MCF 10A (cell line): Measurements from ENCODE around the gene ARID5B. TPM values are rescaled to one million over a fixed set of nuclear protein-coding genes. Genes with fewer than 3 reads are reported as not detected.

ENCODE experiments used
- BruUV-seq: library from RNA; stranded (reverse); fragments of 400-500 nt; replicated peaks from 2 replicates; lab custom pipeline; 2021; lab: Mats Ljungman, UMichigan
- CTCF ChIA-PET: fragments of 300-600 bp; sonication (Branson Sonifier 250); formaldehyde crosslinking; extraction: SDS; loops from one replicate; lab custom pipeline; 2021; ENCODE audit warnings: antibody characterized with exemption, inconsistent platforms; lab: Yijun Ruan, JAX
- POLR2A ChIA-PET: fragments of 300-600, 350-650 bp; sonication (Branson Sonifier 250); formaldehyde crosslinking; extraction: SDS; loops from one replicate; lab custom pipeline; 2020; ENCODE audit warnings: antibody characterized with exemption, inconsistent platforms; lab: Yijun Ruan, JAX
- DNase-seq: peaks from one replicate; pipeline ENCODE4 v3.0.0-alpha.2; 2018; ENCODE audit not compliant: unreplicated experiment
- H3K27ac Mint-ChIP-seq: one replicate; pipeline ENCODE4 v1.8.0; 2022; ENCODE audit warnings: mild to moderate bottlenecking, low read depth, mixed read lengths; ENCODE audit not compliant: unreplicated experiment
- H3K27me3 Mint-ChIP-seq: one replicate; pipeline ENCODE4 v1.8.0; 2022; ENCODE audit warnings: mixed read lengths; ENCODE audit not compliant: insufficient read depth, unreplicated experiment
- H3K36me3 Mint-ChIP-seq: one replicate; pipeline ENCODE4 v1.8.0; 2022; ENCODE audit warnings: mild to moderate bottlenecking, moderate library complexity, mixed read lengths; ENCODE audit not compliant: insufficient read depth, unreplicated experiment
- H3K4me1 Mint-ChIP-seq: one replicate; pipeline ENCODE4 v1.8.0; 2022; ENCODE audit warnings: mixed read lengths; ENCODE audit not compliant: insufficient read depth, unreplicated experiment
- H3K4me3 Mint-ChIP-seq: one replicate; pipeline ENCODE4 v1.8.0; 2022; ENCODE audit warnings: mild to moderate bottlenecking, moderate library complexity, mixed read lengths; ENCODE audit not compliant: unreplicated experiment
- H3K9me3 Mint-ChIP-seq: one replicate; pipeline ENCODE4 v1.8.0; 2022; ENCODE audit warnings: mixed read lengths; ENCODE audit not compliant: unreplicated experiment
- CTCF ChIP-seq: fragments of 200-600 bp; IDR thresholded peaks from one replicate; pipeline ENCODE4 v1.8.0; 2022; ENCODE audit warnings: antibody characterized with exemption, mild to moderate bottlenecking; ENCODE audit not compliant: unreplicated experiment
- intact Hi-C: fragments of 100-400 bp; cut with micrococcal nuclease; formaldehyde crosslinking; loops from 2 replicates; pipeline ENCODE4 v1.14.1; 2022
- total RNA-seq: library from RNA; stranded (reverse); gene quantifications from 2 replicates; pipeline ENCODE4 v1.2.3, GENCODE V29; 2022

The ARID5B gene
- total RNA-seq, 1 experiment from 2014 or later, result 12.2 TPM

- Mint-ChIP-seq H3K36me3 (no peaks in the 10 kb centered on the region), H3K27me3 (no peaks in the 10 kb centered on the region), H3K4me1 (peaks cover 29% of the 10 kb centered on the region), H3K9me3 (no peaks in the 10 kb centered on the region), H3K4me3 (no peak overlapping the region), H3K27ac (peak overlapping the region; percentile 59)
- intact Hi-C loops, result no loop called here
- DNase-seq, result no peak
- no peak for TF ChIP-seq CTCF
- BruUV-seq, result no TSS peak
- ChIA-PET CTCF (interaction anchor here (0.7 to 1.5 kb wide), 3 partner anchors 10 to 311 kb away, joined by 3 to 6 read pairs (median 3); no protein-coding TSS in a partner anchor), POLR2A (interaction anchor here (0.9 to 4.2 kb wide), 6 partner anchors 9 to 59 kb away, joined by 3 to 20 read pairs (median 3); partner anchors contain the start of gene ARID5B)
These were observed 32.5 kb downstream of the ARID5B start for GRCh38 chr10:61933859-61934555.

GRCh38 chr10:61935077-61935476 lies 33.6 kb downstream of the ARID5B start:
- Mint-ChIP-seq H3K9me3 (no peaks in the 10 kb centered on the region), H3K27ac (no peak overlapping the region), H3K4me1 (peaks cover 35% of the 10 kb centered on the region), H3K27me3 (no peaks in the 10 kb centered on the region), H3K4me3 (no peak overlapping the region), H3K36me3 (no peaks in the 10 kb centered on the region)
- intact Hi-C loops, result no loop called here
- no peak for DNase-seq
- no peak for TF ChIP-seq CTCF
- BruUV-seq, result no TSS peak
- CTCF ChIA-PET, result interaction anchor here (0.6 kb wide), 1 partner anchor 23 kb away, joined by 3 read pairs; no protein-coding TSS in a partner anchor
- POLR2A ChIA-PET, result interaction anchor here (0.5 to 1.5 kb wide), 4 partner anchors 10 to 1332 kb away, joined by 3 to 4 read pairs (median 3); no protein-coding TSS in a partner anchor

GRCh38 chr10:61936770-61937169 lies 35.3 kb downstream of the ARID5B start:
- Mint-ChIP-seq H3K4me1 (peaks cover 29% of the 10 kb centered on the region), H3K9me3 (no peaks in the 10 kb centered on the region), H3K27ac (no peak overlapping the region), H3K27me3 (no peaks in the 10 kb centered on the region), H3K36me3 (no peaks in the 10 kb centered on the region), H3K4me3 (no peak overlapping the region)
- intact Hi-C loops, result no loop called here
- no peak for DNase-seq
- POLR2A ChIA-PET, result interaction anchor here (0.7 to 10.6 kb wide), 7 partner anchors 8 to 56 kb away, joined by 3 to 135 read pairs (median 4); partner anchors contain the start of gene ARID5B
- CTCF ChIA-PET, result interaction anchor here (0.7 to 1.3 kb wide), 3 partner anchors 12 to 308 kb away, joined by 3 to 5 read pairs (median 4); no protein-coding TSS in a partner anchor
- no TSS peak for BruUV-seq
- TF ChIP-seq CTCF, result no peak

- ChIA-PET POLR2A (interaction anchor here (0.7 to 10.6 kb wide), 10 partner anchors 9 to 1098 kb away, joined by 3 to 135 read pairs (median 4); partner anchors contain the start of gene ARID5B), CTCF (interaction anchor here (0.6 to 1.5 kb wide), 10 partner anchors 11 to 797 kb away, joined by 3 to 5 read pairs (median 4); no protein-coding TSS in a partner anchor)
- BruUV-seq, result no TSS peak
- H3K9me3 Mint-ChIP-seq, result no peaks in the 10 kb centered on the region
- DNase-seq, result no peak
- no peak overlapping the region for H3K4me3 Mint-ChIP-seq
- intact Hi-C loops, result no loop called here
- H3K4me1 Mint-ChIP-seq, result peaks cover 27% of the 10 kb centered on the region
- TF ChIP-seq CTCF, result no peak
- H3K27me3 Mint-ChIP-seq, result no peaks in the 10 kb centered on the region
- H3K27ac Mint-ChIP-seq, result peak overlapping the region; percentile 93
- no peaks in the 10 kb centered on the region for H3K36me3 Mint-ChIP-seq
These were observed 36.3 kb downstream of the ARID5B start for GRCh38 chr10:61937631-61938351.
